ENCODE measurements around the gene CDHR4.

CDHR4 gene

DNA sequence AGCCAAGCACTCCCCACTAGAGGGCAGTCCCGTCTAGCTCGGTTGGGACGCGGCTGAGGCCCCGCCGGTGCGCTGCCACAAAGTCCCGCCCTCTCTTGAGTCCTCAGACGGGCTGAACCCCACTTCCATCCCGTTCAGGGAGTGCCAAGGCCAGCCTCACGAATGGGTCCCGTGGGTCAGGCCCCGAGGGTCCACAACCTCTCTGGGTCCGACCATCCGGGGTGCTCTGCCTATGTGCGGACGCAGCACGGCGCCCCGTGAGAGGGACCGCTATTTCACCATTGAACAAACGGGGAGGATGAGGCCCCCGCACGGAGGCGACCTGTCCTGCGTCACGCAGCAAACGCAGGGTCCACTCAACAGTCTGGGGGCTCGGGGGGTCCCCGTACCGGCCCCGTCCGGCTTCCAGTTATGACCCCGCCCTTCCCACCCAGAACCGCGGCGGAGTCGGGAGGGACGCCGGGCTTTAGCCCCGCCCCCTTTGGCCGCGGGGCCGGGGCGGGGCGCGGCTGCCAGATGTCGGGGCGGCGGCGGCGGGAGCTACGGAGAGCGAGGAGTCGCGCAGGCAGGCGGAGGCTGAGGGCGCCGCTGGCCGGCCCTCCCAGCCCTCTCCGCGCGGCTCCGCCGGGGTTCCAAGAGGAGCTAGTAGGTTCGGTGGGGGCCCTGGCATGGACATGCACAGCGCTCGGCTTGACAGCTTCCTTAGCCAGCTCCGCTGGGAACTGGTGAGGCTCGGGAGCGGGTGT, 3.2 kb upstream of the CDHR4 start, which contains the start of gene INKA1:
Gene INKA1, plus strand, starts transcription at position 543 of the 746 bp plus-strand sequence. Its CDS starts 132 bp downstream, at position 675.
- no peaks in the 10 kb centered on the region for H4K20me1 ChIP-seq (ENCODE audit: insufficient read depth, low read length)
- no peak for TF ChIP-seq EZH2phosphoT487 (IDR thresholded peaks at IDR 0.05; ENCODE audit: low read length)
- TF ChIP-seq, protein P1, sequence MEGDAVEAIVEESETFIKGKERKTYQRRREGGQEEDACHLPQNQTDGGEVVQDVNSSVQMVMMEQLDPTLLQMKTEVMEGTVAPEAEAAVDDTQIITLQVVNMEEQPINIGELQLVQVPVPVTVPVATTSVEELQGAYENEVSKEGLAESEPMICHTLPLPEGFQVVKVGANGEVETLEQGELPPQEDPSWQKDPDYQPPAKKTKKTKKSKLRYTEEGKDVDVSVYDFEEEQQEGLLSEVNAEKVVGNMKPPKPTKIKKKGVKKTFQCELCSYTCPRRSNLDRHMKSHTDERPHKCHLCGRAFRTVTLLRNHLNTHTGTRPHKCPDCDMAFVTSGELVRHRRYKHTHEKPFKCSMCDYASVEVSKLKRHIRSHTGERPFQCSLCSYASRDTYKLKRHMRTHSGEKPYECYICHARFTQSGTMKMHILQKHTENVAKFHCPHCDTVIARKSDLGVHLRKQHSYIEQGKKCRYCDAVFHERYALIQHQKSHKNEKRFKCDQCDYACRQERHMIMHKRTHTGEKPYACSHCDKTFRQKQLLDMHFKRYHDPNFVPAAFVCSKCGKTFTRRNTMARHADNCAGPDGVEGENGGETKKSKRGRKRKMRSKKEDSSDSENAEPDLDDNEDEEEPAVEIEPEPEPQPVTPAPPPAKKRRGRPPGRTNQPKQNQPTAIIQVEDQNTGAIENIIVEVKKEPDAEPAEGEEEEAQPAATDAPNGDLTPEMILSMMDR (IDR thresholded peaks at IDR 0.05; ENCODE audit: low read length): peak; percentile 83
- H3K4me1 ChIP-seq (ENCODE audit: low read length): no peaks in the 10 kb centered on the region
- H3K4me3 ChIP-seq (ENCODE audit: low read length): peak within 1 kb of the TSS; percentile 74
- no peaks in the 10 kb centered on the region for H3K36me3 ChIP-seq (replicated peaks; ENCODE audit: insufficient read depth, low read length)
- no peaks in the 10 kb centered on the region for H3K79me2 ChIP-seq (ENCODE audit: low read length)
- H3F3A ChIP-seq (ENCODE audit: insufficient read depth, low read length): no peaks in the 10 kb centered on the region
- peak within 1 kb of the TSS; percentile 42; the same call in 1 of the 2 replicates for H3K9ac ChIP-seq (ENCODE audit: low read length)
- H3K9me2 ChIP-seq (replicated peaks; ENCODE audit: insufficient read depth, low read length): no peaks in the 10 kb centered on the region
- DNase-seq: peak; percentile 89
- H3K9me3 ChIP-seq (replicated peaks; ENCODE audit: insufficient read depth, low read length): no peaks in the 10 kb centered on the region
- H3K27ac ChIP-seq (ENCODE audit: low read length): no peak within 1 kb of the TSS
- H2AFZ ChIP-seq (ENCODE audit: low read length): peak within 1 kb of the TSS; percentile 98
- H3K27me3 ChIP-seq (replicated peaks; ENCODE audit: insufficient read depth, low read length): peaks cover 6% of the 10 kb centered on the region; the same call in 1 of the 2 replicates
- H3K4me2 ChIP-seq (ENCODE audit: low read depth, low read length): peak within 1 kb of the TSS; percentile 90

DNA sequence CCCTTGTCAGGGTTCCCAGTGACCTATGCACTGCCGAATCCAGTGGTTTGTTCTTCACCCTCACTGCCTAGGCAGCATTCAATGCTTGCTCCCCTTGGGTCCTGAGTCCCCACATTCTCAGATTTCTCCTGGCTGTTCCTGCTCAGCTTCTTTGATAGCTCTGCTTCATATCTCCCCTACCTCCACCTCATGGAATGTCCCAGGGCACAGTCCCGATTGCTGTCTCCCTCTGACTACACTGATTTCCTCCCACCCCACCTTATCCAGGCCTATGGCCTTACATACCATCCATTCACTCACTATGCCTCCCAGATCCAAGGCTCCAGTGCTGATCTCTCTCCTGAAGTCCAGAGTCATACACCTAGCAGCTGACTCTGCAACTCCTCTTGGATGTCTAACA, 1.5 kb upstream of the CDHR4 start:
- no peaks in the 10 kb centered on the region for H3K9me2 ChIP-seq (replicated peaks; ENCODE audit: insufficient read depth, low read length)
- H3K4me3 ChIP-seq (ENCODE audit: low read length): no peak overlapping the region
- no peak overlapping the region for H2AFZ ChIP-seq (ENCODE audit: low read length)
- H3K9me3 ChIP-seq (replicated peaks; ENCODE audit: insufficient read depth, low read length): no peaks in the 10 kb centered on the region
- H3K79me2 ChIP-seq (ENCODE audit: low read length): no peaks in the 10 kb centered on the region
- H3F3A ChIP-seq (ENCODE audit: insufficient read depth, low read length): no peaks in the 10 kb centered on the region
- no peaks in the 10 kb centered on the region for H3K36me3 ChIP-seq (replicated peaks; ENCODE audit: insufficient read depth, low read length)
- H3K4me2 ChIP-seq (ENCODE audit: low read depth, low read length): no peak overlapping the region
- H3K4me1 ChIP-seq (ENCODE audit: low read length): no peaks in the 10 kb centered on the region
- no peak overlapping the region for H3K9ac ChIP-seq (ENCODE audit: low read length)
- no peak for TF ChIP-seq EZH2phosphoT487 (IDR thresholded peaks at IDR 0.05; ENCODE audit: low read length)
- no peak for TF ChIP-seq EZH2 (optimal IDR thresholded peaks at IDR 0.05; ENCODE audit: low read depth, low read length)
- TF ChIP-seq, protein P1 (IDR thresholded peaks at IDR 0.05; ENCODE audit: low read length): no peak
- peaks cover 6% of the 10 kb centered on the region; the same call in 1 of the 2 replicates for H3K27me3 ChIP-seq (replicated peaks; ENCODE audit: insufficient read depth, low read length)
- DNase-seq: no peak
- H4K20me1 ChIP-seq (ENCODE audit: insufficient read depth, low read length): no peaks in the 10 kb centered on the region
- no peak overlapping the region for H3K27ac ChIP-seq (ENCODE audit: low read length)

DNA sequence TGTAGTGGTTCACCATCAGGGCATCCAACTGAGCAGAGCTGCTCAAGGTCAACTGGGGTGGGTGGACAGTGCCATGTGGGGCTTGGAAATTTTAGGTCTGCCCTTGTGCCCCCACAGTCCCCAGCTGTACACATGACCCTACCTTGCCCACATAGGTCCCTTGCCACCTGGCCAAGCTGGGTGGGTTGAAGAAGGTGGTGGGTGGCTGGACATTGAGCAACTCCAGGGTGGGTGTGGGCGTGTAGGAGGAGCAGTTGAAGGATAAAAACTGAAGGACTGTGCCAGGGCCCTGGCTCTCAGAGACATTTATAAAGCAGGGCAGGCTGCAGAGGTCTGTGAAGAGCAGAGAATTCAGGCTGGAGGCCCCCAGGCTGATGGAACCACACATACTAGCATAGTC, 568 bp downstream of the CDHR4 start:
- no peak overlapping the region for H2AFZ ChIP-seq (ENCODE audit: low read length)
- H3K4me3 ChIP-seq (ENCODE audit: low read length): no peak overlapping the region
- no peaks in the 10 kb centered on the region for H4K20me1 ChIP-seq (ENCODE audit: insufficient read depth, low read length)
- no peak overlapping the region for H3K9ac ChIP-seq (ENCODE audit: low read length)
- TF ChIP-seq, protein P1 (IDR thresholded peaks at IDR 0.05; ENCODE audit: low read length): no peak
- TF ChIP-seq EZH2phosphoT487 (IDR thresholded peaks at IDR 0.05; ENCODE audit: low read length) (no peak), EZH2 (optimal IDR thresholded peaks at IDR 0.05; ENCODE audit: low read depth, low read length) (no peak)
- no peak overlapping the region for H3K4me2 ChIP-seq (ENCODE audit: low read depth, low read length)
- H3K36me3 ChIP-seq (replicated peaks; ENCODE audit: insufficient read depth, low read length): no peaks in the 10 kb centered on the region
- H3K9me3 ChIP-seq (replicated peaks; ENCODE audit: insufficient read depth, low read length): no peaks in the 10 kb centered on the region
- no peaks in the 10 kb centered on the region for H3K9me2 ChIP-seq (replicated peaks; ENCODE audit: insufficient read depth, low read length)
- peaks cover 6% of the 10 kb centered on the region; the same call in 1 of the 2 replicates for H3K27me3 ChIP-seq (replicated peaks; ENCODE audit: insufficient read depth, low read length)
- DNase-seq: no peak
- no peaks in the 10 kb centered on the region for H3F3A ChIP-seq (ENCODE audit: insufficient read depth, low read length)
- H3K79me2 ChIP-seq (ENCODE audit: low read length): no peaks in the 10 kb centered on the region
- no peaks in the 10 kb centered on the region for H3K4me1 ChIP-seq (ENCODE audit: low read length)
- no peak overlapping the region for H3K27ac ChIP-seq (ENCODE audit: low read length)

Measured in MM.1S (cell line).